Activated CD4-positive, alpha-beta T cell treated with anti-CD3 and anti-CD28 coated beads for 24 hours (primary cell): ENCODE data around the gene CXCL16.
A peak's percentile ranks its signal among the peaks of the same experiment; 100 is the strongest.
"Not testable (repeated sequence)": the region's sequence is repeated elsewhere in the genome, so short reads cannot be mapped to it uniquely, and the experiment has no call there.

Experiments used
- DNase-seq, 2 donors: peaks; one replicate each; pipeline ENCODE4 v3.0.0-alpha.2; 2020; ENCODE audit warnings: low read depth in 2 of 2

Gene CXCL16

DNA sequence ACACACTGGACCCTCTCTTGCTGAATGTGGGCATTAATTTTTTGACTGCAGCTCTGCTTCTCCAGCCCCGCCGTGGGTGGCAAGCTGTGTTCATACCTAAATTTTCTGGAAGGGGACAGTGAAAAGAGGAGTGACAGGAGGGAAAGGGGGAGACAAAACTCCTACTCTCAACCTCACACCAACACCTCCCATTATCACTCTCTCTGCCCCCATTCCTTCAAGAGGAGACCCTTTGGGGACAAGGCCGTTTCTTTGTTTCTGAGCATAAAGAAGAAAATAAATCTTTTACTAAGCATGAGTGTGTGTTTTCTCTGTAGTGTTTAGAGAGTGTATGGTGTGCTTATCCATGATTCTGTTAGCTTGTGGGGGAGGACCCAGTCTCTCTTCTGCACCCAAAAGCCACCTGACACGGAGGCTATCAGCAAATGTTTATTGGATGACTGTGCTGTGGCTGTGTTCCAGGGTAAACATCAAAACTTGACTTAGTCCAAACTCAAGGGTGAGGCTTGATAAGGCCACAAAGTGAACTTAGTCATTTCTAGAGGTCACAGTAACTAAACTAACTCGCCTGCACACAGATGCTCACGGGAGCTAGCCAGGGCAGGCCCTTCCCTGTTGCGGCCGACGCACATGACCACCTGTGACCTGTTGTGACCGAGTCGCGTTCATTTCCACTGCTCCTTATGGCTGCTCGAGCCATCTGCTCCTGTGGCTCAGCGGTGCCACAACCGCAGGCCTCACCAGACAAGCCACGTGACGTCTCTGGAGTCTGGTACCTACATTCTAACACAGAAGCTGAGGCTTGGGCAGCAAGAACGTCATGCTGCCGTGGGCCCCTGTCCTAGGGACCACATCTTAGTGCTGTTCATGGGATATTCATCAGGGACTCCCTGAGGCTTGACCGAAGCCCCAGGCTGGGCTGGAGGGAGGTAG lies 18.3 kb downstream of the CXCL16 start:
- no peak for DNase-seq

DNA sequence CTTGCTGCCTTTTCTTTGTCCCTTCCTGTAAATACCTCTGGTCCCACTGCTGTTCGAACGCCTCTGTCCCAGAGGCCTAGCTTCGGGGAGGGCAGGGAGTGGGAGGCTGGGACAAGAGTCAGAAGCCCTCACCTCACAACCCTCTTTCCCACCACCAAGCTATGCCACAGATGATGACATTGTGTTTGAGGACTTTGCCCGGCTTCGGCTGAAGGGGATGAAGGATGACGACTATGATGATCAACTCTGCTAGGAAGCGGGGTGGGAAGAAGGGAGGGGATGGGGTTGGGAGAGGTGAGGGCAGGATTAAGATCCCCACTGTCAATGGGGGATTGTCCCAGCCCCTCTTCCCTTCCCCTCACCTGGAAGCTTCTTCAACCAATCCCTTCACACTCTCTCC lies 18.9 kb downstream of the CXCL16 start:
- no peak for DNase-seq

GRCh38 chr17:4719684-4720221 lies 20.0 kb downstream of the CXCL16 start:
- no peak for DNase-seq

GRCh38 chr17:4719146-4719545 lies 20.6 kb downstream of the CXCL16 start:
- no peak for DNase-seq

- no peak for DNase-seq
Observed at GRCh38 chr17:4718276-4718675, 21.5 kb downstream of the CXCL16 start.

GRCh38 chr17:4717791-4718190 lies 21.9 kb downstream of the CXCL16 start:
- DNase-seq, result no peak

DNA sequence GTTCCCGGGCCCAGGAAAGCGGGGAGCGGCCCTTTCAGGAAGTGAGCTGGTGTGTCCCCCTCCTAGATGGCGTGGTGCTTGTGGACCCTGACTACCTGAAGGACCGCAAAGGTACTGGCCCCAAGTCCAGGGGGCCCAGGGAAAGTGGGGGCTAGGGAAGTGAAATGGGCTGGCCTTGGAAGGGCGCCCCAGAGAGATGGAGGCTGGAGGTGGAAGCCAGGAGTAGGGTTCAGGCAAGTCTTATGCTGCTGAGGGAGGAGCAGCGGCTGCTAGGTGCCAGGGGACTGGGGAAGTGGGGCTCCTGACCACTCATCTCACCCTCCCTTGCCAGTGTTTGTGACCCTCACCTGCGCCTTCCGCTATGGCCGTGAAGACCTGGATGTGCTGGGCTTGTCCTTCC lies 23.6 kb downstream of the CXCL16 start:
- DNase-seq, result no peak

GRCh38 chr17:4715063-4715744 lies 24.5 kb downstream of the CXCL16 start:
- no peak for DNase-seq

- DNase-seq, result not testable (repeated sequence)
Observed at GRCh38 chr17:4714340-4715062, 25.2 kb downstream of the CXCL16 start.

- no peak for DNase-seq
Observed at GRCh38 chr17:4712526-4712925, 27.2 kb downstream of the CXCL16 start.

DNA sequence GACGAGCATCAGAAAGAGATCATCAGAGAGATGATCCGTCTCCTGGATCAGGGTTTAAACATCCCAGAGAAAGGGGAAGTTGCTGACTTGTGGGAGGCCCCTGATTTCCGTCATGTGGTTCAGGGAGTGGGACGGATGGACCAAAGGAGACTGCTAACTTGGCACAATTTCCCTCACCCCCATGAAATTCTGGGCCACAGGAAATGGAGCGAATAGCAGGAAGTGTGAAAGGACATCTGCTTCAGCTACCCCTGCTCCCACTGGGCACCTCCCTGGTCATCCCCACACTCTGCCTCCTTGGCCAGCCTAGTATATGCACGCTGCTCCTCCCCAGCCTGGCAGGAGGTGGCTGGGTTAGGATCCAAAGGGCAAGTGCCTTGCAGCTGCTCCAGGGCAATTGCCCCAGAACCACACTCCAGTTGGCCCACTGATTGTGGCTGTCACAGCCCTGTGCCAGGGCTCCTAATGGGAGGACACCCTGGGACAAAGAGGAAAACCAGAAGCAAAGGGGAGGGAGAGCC lies 28.0 kb downstream of the CXCL16 start:
- DNase-seq, result no peak

DNA sequence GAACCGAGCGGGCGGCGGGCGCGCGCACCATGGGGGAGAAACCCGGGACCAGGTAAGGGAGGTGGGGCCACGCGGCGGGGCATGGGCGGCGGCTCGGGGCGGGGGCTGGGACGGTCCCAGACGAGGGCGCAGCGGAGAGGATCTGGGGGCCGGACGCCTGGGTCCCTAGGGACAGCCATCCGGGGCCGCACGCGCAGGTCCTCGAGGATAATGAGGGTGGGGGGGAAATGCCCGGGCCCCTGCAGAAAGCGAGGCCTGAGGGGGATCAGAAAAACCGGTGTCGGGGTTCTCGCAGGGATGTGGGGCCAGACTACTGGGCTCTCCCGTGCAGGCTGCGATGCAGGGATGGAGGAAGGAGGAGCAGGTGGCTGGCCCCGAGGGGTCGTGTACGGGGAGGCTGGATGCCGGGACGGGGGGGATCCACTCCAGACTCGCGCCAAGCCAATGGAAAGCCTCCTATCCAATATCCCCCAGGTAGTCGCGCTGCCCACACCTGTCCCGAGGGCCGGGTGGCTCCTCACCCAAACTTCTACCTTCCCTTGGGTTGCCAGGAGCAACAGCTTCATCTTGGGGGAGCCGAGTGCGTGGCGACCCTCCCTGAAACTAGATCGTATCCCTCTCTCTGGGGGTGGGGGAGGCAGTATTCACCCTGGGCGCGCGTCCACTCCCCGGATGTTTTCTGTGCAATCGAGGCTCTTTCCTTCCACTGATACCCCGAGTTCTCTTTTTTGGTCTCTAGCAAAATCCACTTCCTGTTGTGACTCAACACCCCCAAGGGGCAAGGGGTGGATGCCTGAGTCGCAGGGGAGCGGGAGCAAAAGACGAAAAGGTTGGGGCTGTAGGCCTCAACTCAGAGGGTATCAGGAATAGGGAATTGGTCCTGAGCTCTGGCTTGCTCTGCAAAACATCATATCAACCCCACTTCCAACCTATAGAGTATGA lies 28.8 kb downstream of the CXCL16 start:
- peak; percentile 29 to 31 for DNase-seq

DNA sequence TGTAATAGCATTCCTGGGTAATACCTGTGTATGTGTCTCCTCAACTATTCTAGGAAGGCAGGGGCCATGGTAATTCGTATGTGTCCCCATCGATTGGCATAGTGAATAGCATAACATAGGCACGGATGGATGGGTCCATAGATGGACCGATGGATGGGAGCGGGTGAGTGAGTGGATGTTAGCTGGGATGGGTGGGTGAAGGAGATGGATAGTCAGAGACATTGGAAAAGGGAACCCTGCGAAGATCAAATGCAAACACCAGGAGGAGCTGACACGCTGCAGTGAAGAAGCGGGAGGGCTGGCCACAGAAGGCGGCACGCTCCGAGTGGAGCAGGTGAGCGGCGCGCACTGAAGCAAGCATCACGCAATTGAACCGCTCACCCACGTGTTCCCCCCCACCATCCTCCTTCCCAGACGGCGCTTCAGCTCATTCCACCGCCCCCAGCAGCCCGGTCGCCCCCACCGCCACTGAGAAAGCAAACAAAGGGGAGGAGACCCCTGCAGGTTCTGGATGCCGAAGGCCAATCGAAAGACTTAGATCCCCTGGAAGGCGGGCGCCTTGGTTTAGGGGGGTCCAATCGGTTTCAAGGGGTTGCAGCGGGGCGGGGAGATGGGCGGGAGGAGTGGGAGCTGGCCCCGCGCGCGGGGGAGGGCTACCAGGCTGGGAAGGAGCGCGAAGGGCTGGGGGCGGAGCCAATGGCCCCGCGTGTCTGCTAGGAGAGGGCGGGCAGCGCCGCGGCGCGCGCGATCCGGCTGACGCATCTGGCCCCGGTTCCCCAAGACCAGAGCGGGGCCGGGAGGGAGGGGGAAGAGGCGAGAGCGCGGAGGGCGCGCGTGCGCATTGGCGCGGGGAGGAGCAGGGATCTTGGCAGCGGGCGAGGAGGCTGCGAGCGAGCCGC lies 29.7 kb downstream of the CXCL16 start, which contains the start of gene ARRB2:
Gene ARRB2 (plus strand): TSS at position 839 of the 899 bp plus-strand sequence. CDS start 90 bp downstream, outside the sequence.
- peak; percentile 96 for DNase-seq

- peak; percentile 31 to 44 for DNase-seq
Observed at GRCh38 chr17:4708436-4708835, 31.3 kb downstream of the CXCL16 start.

DNA sequence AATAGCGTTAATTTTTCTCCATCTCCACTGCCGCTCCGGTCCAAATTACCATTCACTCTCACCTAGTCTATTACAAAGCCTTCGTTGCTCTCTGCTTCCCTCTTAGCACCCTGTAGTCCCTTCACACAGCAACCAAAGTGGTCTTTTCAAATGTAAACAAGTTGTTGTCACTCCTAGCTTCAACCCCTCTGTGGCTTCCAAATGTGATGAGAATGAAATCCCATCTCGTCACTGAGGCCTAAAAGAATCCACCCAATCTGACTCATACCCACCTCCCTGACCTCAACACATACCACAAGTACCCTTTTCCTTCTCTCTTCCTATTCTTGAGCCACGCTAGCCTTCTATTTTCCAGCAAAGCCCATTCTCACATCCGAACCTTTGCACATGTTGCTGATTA lies 33.6 kb downstream of the CXCL16 start:
- DNase-seq, result no peak

DNA sequence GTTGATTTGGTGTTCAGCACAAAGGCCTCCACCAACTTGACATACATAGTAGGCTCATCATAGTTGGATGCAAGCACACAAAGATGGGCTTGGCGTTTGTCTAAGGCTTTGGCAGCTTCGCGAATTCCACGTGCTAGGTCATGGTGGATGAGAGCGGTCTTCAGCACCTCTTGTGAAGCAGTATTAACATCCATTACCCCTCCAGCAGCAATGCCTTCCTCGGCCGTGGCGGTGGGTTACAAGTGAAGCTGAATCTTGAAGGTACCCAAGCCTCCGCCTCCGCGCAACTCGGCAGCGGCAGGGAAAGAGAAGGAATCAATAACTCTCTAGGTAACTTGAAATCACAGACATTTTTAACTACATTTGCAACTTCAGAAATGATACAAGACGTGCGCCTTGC lies 34.7 kb downstream of the CXCL16 start:
- DNase-seq, result no peak

GRCh38 chr17:4704574-4704907 lies 35.2 kb downstream of the CXCL16 start:
- not testable (repeated sequence) for DNase-seq

DNA sequence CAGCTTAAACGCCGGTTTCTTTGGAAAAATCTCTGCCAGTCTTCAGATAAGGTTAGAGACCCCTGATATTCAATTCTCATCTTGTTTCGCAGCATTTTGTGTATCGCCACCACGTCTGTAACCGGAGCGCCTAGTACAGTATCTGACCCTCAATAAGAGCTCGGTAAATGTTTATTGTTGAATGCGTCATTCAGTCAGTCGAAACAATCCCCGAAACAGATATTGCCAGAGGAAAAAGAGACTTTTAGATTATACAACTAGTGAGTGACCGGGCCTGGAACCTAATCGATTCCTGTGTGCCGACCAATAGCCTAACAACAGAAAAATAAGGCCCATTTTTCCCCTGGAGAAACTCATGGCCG lies 36.4 kb downstream of the CXCL16 start:
- no peak for DNase-seq

- no peak for DNase-seq
Observed at GRCh38 chr17:4701116-4701515, 38.6 kb downstream of the CXCL16 start.
